Thyroid gland (tissue), 4 donors: ENCODE results near the gene DCUN1D2.

ENCODE experiments used
- CTCF ChIP-seq, 6 experiments: fragments of 200-600 bp in 3 of 6; fragments of 450-650 bp in 3 of 6; sonication (generic) in 3 of 6; IDR thresholded peaks; one replicate each; pipeline ENCODE4 v1.5.1; 2016 to 2019; ENCODE audit warnings: antibody characterized with exemption in 6 of 6, mild to moderate bottlenecking in 2 of 6, inconsistent platforms in 1 of 6, moderate library complexity in 1 of 6
- POLR2A ChIP-seq, 2 donors: fragments of 450-650 bp; IDR thresholded peaks; one replicate each; pipeline ENCODE4 v1.6.1; 2017; ENCODE audit warnings: antibody characterized with exemption in 2 of 2, mild to moderate bottlenecking in 2 of 2, moderate library complexity in 1 of 2

- TF ChIP-seq CTCF (IDR thresholded peaks at IDR 0.05) = no peak
- TF ChIP-seq POLR2A (IDR thresholded peaks at IDR 0.05) = no peak
Observed at GRCh38 chr13:113420833-113421600, 69.5 kb downstream of the DCUN1D2 start.
